GM18499 (cell line): ENCODE results near the gene SOHLH2.

Experiments used
- ATAC-seq: cut with Tn5 transposase; IDR thresholded peaks from one replicate; pipeline ENCODE4 v1.9.1; 2021; ENCODE audit warnings: moderate number of reproducible peaks; ENCODE audit not compliant: insufficient read depth, unreplicated experiment

The SOHLH2 gene

DNA sequence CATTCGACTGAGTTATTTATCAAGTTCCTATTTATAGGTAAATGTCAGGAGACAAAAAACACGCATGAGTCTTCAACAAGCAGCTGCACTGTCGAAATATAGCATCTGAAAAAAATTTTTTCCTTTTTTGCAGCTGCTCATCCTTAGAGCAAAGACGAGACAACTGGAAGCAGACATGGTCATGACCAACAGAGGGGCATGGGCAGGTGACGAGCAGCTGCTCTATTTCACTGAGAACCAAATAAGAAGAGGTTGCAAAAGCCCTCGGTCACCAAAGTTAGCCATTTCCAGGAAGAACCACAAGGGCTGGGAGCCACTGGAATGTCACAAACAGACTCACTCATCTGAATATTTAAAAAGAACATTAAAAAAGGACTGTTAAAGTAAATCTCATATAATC, 22.2 kb downstream of the SOHLH2 start:
- no peak for ATAC-seq

DNA sequence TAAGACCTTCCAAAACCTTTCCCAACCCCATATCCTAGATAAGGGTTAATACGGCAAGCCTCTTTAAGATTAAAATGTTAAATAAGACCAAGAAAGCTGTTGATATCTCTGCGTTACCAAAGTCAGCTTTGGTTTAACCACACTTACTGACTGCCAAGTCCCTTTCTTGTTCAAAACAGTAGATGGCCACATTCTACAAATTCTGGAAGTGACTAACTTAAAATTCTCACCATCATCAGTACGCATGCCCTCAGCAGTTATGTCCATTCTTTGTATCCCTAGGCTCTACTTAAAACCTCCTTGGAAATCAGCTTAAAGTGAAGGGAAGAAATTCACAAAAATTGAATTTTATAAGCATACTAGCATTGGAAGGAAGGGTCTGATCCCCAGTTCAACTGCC, 23.6 kb downstream of the SOHLH2 start:
- ATAC-seq, result no peak

DNA sequence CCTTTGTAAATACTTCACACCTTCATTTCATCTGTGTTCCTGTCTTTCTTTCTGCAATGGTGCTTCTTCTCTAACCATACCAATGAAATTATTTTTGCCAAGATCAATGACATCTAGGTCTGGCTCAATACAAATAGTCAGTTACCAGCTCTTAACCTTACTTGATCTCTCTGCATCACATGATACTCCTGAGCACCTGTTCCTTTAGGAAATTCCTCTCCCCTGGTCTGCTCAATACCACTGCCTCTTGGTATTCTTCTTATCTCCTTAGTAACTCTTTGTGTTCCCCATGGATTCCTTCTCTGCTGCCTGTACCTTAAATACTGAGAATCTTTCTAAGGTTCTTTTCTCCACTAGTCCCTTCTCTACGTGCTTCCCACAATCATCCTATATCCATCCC, 25.9 kb downstream of the SOHLH2 start:
- ATAC-seq, result no peak

DNA sequence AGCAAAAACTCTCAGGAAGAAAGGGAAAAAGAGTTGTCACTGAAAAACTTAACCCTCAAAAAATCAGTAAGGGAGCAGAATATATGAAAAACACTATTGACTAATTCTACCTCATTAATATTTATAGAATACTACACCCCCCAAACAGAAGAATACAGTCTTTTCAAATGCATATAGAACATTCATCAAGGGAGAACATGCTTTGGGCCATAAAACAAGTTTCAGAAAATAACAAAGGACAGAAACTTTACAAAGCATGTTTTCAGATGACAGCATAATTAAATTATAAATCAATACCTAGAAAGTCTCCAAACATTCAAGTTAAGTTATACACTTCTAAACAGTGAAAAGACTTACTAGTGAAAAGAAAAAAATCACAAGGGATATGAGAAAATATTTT, 30.5 kb downstream of the SOHLH2 start:
- ATAC-seq, result no peak

DNA sequence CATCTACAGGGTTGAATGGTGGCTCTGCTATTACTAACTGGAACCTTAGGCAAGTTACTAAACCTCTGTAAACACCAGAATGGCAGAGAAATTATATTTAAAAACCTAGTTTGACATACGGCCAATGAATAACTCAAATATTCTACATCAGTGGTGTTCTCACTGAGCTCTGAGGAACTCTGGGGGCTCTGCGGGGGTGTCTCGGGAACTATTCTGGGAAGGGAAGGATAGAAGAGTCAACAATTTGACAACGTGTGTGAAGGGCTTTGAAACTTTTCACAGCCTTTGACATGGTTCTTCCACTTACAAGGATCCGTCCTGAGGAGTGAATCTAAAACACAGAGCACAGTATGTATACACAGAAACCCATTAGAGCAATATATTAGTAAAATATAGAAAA, 38.7 kb downstream of the SOHLH2 start:
- no peak for ATAC-seq

DNA sequence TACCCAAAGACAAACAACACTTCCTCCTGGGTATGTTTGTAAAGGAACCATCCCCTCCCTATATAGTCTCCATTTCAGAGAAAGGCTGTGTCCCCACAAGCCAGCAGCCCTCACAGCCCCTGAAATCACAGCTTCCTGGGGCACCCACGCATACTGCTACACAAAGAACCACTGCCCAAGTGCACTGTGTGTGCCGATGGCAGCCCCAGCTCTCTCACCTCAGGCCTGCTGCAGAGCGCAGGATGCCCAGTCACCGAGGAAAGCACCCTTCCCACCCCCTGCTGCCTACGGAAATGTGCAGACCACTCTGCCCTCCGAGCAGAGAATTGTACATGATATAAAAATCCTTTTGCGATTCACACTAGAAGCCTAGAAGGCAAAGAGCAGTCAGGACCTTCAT, 39.4 kb downstream of the SOHLH2 start:
- ATAC-seq, result no peak

DNA sequence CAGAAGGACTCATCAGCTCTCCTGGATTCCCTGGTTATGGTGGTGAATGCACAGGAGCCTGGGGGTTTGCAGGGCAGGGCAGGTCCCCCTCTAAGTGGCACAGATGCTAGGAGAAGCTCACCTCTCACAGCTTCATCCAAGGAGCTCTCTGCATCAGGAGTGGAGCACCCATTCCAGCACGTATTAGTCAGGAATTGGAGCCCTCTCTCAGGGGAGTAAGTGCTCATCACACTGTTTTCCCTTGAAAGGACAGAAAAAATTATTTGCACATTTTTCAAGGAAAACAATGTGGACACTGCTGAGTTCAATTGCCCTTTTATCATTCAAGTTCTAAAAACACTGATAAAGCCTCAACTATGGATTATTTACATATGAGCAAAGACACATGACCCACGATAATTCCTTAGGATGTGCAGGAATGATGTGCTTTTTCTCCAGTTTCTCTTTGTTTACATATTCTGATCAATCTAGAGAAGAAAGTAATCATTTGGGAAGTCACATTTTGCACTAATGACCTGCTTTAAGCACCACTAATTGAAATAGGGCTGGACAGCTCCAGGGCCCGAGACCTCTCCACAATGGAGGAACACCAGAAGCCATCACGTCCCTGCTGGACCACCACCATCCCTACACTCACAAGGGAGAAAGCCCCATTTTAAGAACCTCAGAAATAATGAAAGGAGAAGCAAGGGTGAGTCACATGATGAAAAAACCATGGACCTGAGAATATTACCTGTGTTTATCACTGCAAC, 40.6 kb downstream of the SOHLH2 start:
- ATAC-seq, result no peak

DNA sequence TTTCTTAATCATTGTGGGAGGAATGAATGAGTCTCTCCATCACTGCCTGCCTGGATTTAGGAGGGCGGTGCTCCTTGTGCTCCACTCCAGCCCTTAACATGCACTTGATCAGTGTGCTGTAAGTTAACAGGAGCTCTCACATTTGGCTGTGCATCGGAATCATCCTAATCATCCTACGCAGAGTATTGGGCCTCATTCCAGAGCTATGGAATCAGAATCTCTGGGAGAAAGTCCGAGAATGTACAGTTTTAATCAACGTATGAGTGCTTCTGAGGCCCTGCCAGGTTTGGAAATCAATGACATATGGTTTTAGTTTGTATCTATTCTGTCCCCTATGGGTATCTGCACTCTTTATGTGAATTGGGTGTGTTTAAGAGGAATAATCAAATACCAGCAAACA, 48.3 kb downstream of the SOHLH2 start:
- no peak for ATAC-seq

DNA sequence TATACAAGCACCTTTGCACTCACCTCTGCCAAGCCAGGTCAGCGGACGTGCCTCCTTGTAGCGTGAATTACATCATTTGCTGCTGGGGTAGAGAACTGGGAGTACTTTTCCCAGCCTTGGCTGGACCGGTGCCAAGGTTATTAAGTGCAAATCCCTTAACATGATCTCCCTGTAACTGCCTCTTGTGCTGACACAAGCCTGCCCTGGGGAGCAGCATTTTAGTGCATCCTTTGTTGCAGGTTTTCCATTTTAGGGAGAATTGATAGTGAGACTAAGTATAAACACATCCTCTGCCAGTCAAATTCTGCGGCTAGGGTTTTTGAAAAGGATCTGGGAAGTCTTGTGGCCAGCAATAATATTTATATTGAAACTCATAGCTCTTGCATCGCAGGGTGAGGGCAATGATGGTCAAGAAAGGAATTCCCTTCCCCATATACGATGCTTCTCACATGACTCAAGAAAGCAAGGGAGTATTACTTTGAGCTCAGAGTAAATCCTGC, 50.5 kb downstream of the SOHLH2 start:
- no peak for ATAC-seq

DNA sequence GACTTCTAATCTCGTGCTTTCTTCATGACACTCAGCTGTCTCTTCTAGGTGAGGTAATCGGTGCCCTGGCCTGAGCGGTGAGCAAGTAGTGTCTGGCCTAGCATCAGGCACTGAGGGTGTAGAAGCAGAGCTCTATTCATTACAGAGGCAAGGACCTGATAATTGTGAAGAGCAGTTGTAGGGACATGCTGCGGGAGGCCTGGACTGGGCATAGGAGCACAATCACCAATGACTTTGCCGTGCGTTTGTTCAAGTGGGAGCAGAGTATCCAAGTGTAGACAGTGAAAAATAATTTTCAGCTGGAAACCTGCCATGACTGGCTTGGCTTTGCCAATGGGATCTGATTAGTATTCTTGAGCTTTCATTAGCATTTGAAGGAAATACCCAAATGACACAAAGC, 51.1 kb downstream of the SOHLH2 start:
- ATAC-seq, result no peak

DNA sequence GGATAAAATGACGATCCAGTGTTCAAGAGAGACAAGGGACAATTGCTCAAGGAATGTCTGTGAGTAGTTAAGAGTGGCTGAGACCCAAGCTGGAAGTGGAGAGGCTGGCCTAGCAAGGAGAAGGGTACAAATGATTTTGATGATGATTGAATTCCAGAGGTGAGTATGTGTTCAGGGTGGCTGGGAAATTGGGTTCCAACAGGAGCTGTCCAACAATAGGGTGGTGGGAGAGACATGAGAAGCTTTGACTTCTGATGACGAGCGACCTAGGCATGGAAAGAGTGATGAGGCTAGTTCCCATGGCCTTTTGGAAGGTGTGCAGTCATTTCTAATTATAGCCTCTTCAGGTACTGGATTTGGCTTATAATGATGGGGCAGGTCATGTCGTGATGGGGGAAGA, 54.1 kb downstream of the SOHLH2 start:
- no peak for ATAC-seq

DNA sequence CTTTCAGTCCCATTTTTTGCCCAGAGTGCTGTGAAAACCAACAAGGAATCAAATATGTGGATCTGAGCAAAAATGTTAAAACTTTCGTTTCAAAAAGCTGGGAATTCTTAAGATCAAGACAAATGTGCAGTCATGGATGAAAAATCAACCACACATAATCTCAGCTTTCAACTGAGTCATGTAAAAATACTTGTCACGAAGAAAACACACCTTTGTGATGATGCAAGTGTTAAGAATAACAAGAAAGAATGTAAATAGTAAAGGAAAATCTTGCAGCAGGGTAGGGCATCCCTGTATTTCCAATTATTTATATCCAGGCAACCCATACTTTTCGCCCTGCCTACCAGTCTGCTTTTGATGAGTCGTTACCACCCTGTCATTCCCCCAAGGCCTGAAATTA, 55.7 kb downstream of the SOHLH2 start:
- ATAC-seq, result no peak

DNA sequence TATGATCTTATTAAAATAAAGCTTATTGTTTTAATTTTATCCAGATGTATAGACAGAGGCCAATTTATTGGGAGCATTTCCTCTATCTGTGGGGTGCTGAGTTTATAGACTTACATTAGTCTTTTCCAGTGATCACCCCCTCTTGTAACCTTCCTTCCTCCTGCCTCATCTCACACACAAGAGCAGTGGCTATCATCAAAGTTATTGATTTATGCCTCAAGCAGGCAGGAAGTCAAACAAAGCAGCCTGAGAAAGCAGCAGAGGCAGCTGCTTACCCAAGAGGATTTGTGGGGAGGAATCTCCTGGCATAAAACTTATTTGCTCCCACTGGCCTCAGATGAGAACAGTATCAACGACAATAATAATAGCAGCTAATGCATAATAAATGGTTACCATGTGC, 56.9 kb downstream of the SOHLH2 start:
- no peak for ATAC-seq

DNA sequence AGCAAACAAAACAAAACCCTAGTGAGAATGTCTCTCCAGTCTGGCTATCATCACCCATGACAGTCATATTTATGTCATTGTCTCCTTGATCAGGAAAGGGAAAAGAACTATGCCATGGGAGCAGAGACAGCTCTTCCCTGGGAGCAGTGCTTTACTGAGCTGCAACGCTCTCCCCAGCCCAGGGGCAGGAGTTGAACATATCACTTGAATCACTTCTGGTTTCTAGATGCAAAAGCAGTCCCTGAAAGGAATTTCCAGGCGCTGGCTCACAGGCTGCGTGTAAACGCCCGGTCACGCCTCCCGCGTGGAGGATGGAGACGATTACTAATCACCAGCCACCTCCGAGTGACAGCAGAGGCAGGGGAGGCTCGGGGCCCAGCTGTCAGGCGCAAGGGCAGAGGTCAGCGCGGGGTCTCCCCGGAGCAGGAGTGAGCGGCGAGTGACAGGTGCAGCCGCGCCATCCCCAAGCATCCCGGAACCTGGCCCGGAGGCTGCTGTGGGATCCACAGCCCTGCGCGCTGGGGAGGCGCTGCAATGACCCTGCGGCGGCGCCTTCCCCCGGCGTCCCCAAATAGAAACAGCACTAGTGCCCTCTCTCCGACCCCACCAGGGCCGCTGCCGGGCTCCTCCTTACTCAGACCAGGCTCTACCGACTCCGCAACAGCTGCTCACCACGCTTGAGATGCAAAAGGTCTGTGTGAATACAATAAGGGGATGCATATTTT, 59.6 kb downstream of the SOHLH2 start:
- no peak for ATAC-seq

DNA sequence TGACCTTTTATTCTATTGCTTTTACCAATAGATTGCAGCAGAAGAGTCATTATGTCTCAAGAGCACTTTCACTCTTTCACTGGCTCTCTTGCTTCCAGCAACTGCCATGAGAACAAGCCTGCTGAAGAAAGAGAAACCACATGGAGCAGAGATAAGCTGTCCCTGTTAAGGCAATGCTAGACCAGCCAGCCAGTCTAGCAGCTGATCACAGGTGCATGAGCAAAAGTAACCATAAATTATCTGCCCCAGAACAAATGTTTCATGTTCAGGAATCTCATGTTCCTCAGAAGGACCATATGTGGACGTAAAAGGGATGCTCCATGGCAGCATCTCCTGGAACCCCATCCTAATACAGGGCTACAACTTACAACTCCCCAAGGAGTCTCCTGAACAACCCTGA, 62.8 kb downstream of the SOHLH2 start:
- no peak for ATAC-seq

DNA sequence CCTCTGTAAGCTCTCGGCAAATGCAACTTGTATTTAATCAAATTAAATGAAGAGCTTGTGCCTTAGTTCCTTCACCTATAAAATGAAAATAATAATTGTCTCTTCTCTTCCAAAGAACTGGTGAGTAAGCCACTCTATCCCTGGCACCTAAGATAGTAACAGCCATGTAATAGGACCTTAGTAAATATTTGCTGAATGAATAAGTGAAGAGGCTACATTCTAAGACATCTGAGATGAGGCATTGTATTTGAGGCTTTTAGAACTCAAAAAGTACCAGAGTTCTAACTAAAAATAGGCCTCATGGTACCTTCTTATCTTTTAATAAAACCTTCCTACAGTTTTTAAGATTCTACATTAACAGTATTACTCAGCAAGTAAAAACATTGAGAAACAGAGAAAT, 65.9 kb downstream of the SOHLH2 start:
- no peak for ATAC-seq

DNA sequence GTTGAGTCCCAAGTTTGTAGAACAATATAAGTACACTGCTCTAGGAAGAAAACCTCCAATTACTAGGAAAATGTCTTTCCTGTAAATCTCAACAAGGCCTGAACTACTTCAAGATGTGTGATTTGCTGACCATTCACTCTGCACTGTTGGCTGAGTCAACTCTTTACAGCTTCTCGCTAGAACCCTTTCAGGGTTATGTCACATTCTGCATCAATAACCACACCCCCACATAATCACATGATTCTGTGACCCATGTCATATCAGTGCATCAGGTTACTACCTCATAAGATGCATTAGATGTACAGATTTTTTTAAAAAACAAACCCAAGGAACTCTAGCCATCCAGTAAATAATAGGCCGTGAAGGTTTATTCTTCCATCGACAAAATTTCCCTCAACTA, 67.0 kb downstream of the SOHLH2 start:
- ATAC-seq, result no peak

DNA sequence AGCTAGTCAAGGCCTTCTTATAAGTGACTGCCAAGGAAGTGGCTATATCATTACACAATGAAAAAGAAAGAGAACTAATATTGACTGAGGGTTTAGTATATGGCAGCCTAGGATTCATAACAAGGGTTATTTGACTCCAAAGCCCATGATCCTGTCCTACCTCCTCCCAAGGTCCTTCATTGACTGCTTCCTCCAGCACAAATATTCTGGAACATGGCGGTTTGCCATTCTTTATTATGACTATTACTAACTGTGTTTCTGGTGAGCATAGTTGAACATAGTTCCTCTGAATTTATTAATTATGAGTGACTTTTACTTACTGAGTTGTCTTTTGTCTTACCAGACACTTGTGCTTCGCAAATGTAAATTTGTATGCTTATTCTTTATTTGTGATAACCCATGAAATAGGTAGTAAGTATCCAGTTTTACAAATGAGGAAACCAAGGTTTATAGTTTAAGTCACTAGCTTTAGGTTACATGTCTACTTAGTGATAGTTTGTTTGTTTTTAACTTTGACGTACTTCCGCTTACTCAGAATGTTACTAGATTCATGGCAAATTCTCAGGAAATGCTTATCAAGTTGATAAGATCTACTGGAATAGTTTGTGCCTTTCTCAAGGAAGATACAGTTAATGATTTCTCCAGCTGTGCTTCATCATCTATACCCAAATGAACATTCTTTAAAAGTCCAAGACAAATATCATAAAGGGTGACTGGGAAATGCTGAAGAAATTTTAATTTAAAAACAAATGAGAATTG, 67.7 kb downstream of the SOHLH2 start:
- no peak for ATAC-seq

DNA sequence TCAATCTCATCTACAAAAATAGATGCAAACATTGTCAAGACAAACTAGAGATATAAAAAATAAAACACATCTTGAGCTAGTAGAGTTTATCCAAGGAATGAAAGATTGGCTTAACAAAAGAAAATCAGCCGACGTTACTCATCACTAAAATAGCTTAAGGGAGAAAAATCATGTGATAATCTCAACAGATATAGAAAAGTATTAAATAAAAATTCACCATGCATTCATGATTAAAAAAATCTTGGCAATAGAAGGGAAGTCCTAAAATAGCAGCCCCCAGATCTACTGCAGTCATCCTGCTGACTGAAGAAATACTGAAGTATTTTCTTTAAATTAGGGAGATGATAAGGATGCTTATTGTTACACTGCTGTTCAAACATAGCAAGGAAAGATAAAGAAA, 70.6 kb downstream of the SOHLH2 start:
- ATAC-seq, result no peak

DNA sequence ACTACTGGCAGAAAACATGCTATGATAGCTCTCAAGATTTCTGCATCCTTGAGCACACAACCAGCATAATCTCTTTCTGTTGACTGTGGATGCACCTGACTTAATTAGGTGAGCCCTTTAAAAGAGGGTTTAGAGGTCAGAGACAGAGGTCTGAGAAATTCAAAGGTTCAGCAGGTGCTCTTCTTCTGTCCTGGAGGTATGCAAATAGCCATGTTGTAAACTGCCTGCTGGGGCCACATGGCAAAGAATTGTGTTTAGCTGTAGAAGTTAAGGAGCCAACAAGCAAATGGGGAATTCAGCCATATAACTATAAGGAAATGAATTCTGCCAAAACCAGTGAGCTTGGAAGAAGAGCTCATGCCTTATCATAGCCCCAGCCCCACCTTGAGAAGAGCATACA, 71.6 kb downstream of the SOHLH2 start:
- ATAC-seq, result no peak

DNA sequence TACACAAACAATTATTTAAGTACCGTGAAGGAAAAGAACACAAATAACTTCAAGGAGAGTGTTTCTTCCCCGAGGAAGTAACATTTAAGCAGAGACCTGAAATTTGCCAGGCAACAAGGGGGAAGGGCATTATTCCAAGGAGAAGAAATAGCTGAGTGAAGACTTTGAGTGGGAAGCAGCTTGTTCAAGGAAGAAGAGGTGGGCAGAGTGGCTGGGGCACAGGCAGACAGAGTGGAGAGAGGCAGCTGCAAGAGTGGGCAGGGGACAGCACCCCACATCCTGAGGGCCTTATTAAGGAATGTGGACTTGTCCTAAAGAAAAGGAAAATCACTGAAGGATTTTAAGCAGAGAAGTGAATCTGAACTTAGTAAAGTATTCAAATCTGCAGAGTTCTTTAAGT, 78.5 kb downstream of the SOHLH2 start:
- ATAC-seq, result no peak
